RCC 7860 (cell line): ENCODE measurements around the gene YWHAE.
"Not testable (repeated sequence)": the region's sequence is repeated elsewhere in the genome, so short reads cannot be mapped to it uniquely, and the experiment has no call there.

Experiments
- DNase-seq: peaks from one replicate; pipeline ENCODE4 v3.0.0-alpha.2; 2015; ENCODE audit warnings: low spot score
- FAIRE-seq: peaks from 2 replicates; lab custom pipeline; 2012; peaks lifted over from hg19 to GRCh38; lab: Jason Lieb, UNC

YWHAE gene

GRCh38 chr17:1399679-1400512 is at the start of gene YWHAE:
YWHAE (minus strand) TSS chr17:1400222; CDS start chr17:1400110, 112 bp downstream.
- FAIRE-seq (peak; percentile 48), DNase-seq (peak; percentile 89)

- DNase-seq = no peak
- FAIRE-seq = no peak
These were observed 49.5 kb upstream of the YWHAE start for GRCh38 chr17:1449412-1449967.

- DNase-seq = no peak
- no peak for FAIRE-seq
These were observed 47.0 kb upstream of the YWHAE start for GRCh38 chr17:1447052-1447451.

- no peak for FAIRE-seq
- DNase-seq = no peak
These were observed 46.2 kb upstream of the YWHAE start for GRCh38 chr17:1446201-1446600.

- not testable (repeated sequence) for DNase-seq, FAIRE-seq
These were observed 45.7 kb upstream of the YWHAE start for GRCh38 chr17:1445695-1446094.

- not testable (repeated sequence) for FAIRE-seq, DNase-seq
These were observed 42.7 kb upstream of the YWHAE start for GRCh38 chr17:1442721-1443120.

- FAIRE-seq (no peak), DNase-seq (no peak)
These were observed 42.2 kb upstream of the YWHAE start for GRCh38 chr17:1442187-1442586.

- FAIRE-seq = no peak
- no peak for DNase-seq
These were observed 40.9 kb upstream of the YWHAE start for GRCh38 chr17:1440921-1441320.

GRCh38 chr17:1438593-1439083 is 38.6 kb upstream of the YWHAE start:
- FAIRE-seq = no peak
- peak; percentile 14 for DNase-seq

- no peak for FAIRE-seq
- DNase-seq = no peak
These were observed 35.3 kb upstream of the YWHAE start for GRCh38 chr17:1435326-1435725.

- FAIRE-seq (no peak), DNase-seq (no peak)
These were observed 34.1 kb upstream of the YWHAE start for GRCh38 chr17:1434150-1434549.

- FAIRE-seq = no peak
These were observed 31.6 kb upstream of the YWHAE start for GRCh38 chr17:1431631-1432104.

GRCh38 chr17:1423456-1424135 is 23.6 kb upstream of the YWHAE start:
- FAIRE-seq = no peak
- no peak for DNase-seq

More at GRCh38 chr17:1431631-1432104, 31.6 kb upstream of the YWHAE start:
- no peak for DNase-seq

- DNase-seq (peak; percentile 85), FAIRE-seq (peak; percentile 97)
These were observed 22.9 kb upstream of the YWHAE start for GRCh38 chr17:1422885-1423284.

GRCh38 chr17:1421470-1421869 is 21.4 kb upstream of the YWHAE start:
- DNase-seq = no peak
- no peak for FAIRE-seq

GRCh38 chr17:1420981-1421380 is 21.0 kb upstream of the YWHAE start:
- DNase-seq (no peak), FAIRE-seq (no peak)

GRCh38 chr17:1420163-1420562 is 20.1 kb upstream of the YWHAE start:
- no peak for DNase-seq
- FAIRE-seq = no peak

- FAIRE-seq, DNase-seq: not testable (repeated sequence)
These were observed 18.5 kb upstream of the YWHAE start for GRCh38 chr17:1418476-1418875.

- DNase-seq (no peak), FAIRE-seq (no peak)
These were observed 16.4 kb upstream of the YWHAE start for GRCh38 chr17:1416414-1416813.

GRCh38 chr17:1414634-1415033 is 14.6 kb upstream of the YWHAE start:
- DNase-seq = no peak

GRCh38 chr17:1414001-1414574 is 14.1 kb upstream of the YWHAE start:
- DNase-seq = no peak
- no peak for FAIRE-seq

More at GRCh38 chr17:1414634-1415033, 14.6 kb upstream of the YWHAE start:
- FAIRE-seq = no peak
